K562 (cell line): ENCODE results near the gene LSM14B. TPM values are rescaled to one million over a fixed set of nuclear protein-coding genes. Genes with fewer than 3 reads are reported as not detected.
A peak's percentile ranks its signal among the peaks of the same experiment; 100 is the strongest.

Experiments
- EP400 ChIP-seq: fragments of 450-650 bp; IDR thresholded peaks from 2 replicates; pipeline ENCODE4 v1.6.1; 2017; ENCODE audit warnings: antibody characterized with exemption, mild to moderate bottlenecking, moderate library complexity
- GABPB1 ChIP-seq: sonication (generic); formaldehyde crosslinking; IDR thresholded peaks from 2 replicates; pipeline ENCODE4 v1.8.0; 2022; ENCODE audit warnings: mild to moderate bottlenecking, missing genetic modification reagents
- HDAC2 ChIP-seq: fragments of 450-650 bp; IDR thresholded peaks from 2 replicates; pipeline ENCODE4 v1.6.1; 2016; ENCODE audit warnings: mild to moderate bottlenecking
- KDM1A ChIP-seq, 2 experiments: fragments of 450-650 bp; IDR thresholded peaks; 2 replicates each; pipeline ENCODE4 v1.6.1; 2016; ENCODE audit warnings: mild to moderate bottlenecking in 2 of 2
- KDM5B ChIP-seq: fragments of 200-600 bp; sonication (generic); IDR thresholded peaks from 2 replicates; pipeline ENCODE4 v1.6.1; 2012; ENCODE audit warnings: low read depth, mild to moderate bottlenecking, moderate library complexity, low read length, control low read depth, inconsistent platforms; ENCODE audit not compliant: insufficient replicate concordance
- MAZ ChIP-seq, 2 experiments: fragments of 450-650 bp in 1 of 2; sonication (generic) in 1 of 2; formaldehyde crosslinking; IDR thresholded peaks in 1 of 2; conservative IDR thresholded peaks in 1 of 2; 2 replicates each; pipeline versions ENCODE4 v1.4.0 to v1.5.0; 2020; ENCODE audit warnings: mild to moderate bottlenecking in 1 of 2, missing genetic modification reagents in 1 of 2
- MTA3 ChIP-seq: fragments of 450-650 bp; formaldehyde crosslinking; IDR thresholded peaks from 2 replicates; pipeline ENCODE4 v1.6.1; 2017; ENCODE audit warnings: mild to moderate bottlenecking, borderline replicate concordance
- NFIC ChIP-seq: fragments of 450-650 bp; IDR thresholded peaks from 2 replicates; pipeline ENCODE4 v1.6.1; 2017; ENCODE audit warnings: mild to moderate bottlenecking, inconsistent platforms
- PHF8 ChIP-seq: fragments of 200-600 bp; sonication (generic); IDR thresholded peaks from 2 replicates; pipeline ENCODE4 v1.6.1; 2012; ENCODE audit warnings: mixed run types, mild to moderate bottlenecking, inconsistent platforms, low read length, moderate library complexity, borderline replicate concordance
- POLR2G ChIP-seq: fragments of 200-400 bp; formaldehyde crosslinking; IDR thresholded peaks from 2 replicates; pipeline ENCODE4 v1.6.1; 2017; ENCODE audit warnings: low read depth, mild to moderate bottlenecking, antibody characterized with exemption, low read length, moderate library complexity
- POU5F1 ChIP-seq: fragments of 150-350 bp; IDR thresholded peaks from 2 replicates; pipeline ENCODE4 v1.6.1; 2014; ENCODE audit warnings: borderline replicate concordance, low read length, low read depth, mild to moderate bottlenecking; ENCODE audit not compliant: partially characterized antibody
- SRF ChIP-seq, 2 experiments: fragments of 250-450, 450-650 bp in 1 of 2; sonication (Bioruptor Pico) in 1 of 2; sonication (generic) in 1 of 2; formaldehyde crosslinking; IDR thresholded peaks; 2 replicates each; pipeline versions ENCODE4 v1.5.0 to v1.5.1; 2020 to 2022; ENCODE audit warnings: mild to moderate bottlenecking in 1 of 2, missing genetic modification reagents in 1 of 2
- STAT6 ChIP-seq: sonication (generic); formaldehyde crosslinking; IDR thresholded peaks from 2 replicates; pipeline ENCODE4 v1.8.1; 2023; ENCODE audit warnings: mild to moderate bottlenecking, missing genetic modification reagents
- TEAD1 ChIP-seq, 2 experiments: fragments of 450-650 bp in 1 of 2; sonication (generic) in 1 of 2; formaldehyde crosslinking; IDR thresholded peaks; 2 replicates each; pipeline versions ENCODE4 v1.4.0 to v1.8.0; 2020 to 2022; ENCODE audit warnings: mild to moderate bottlenecking in 2 of 2, missing genetic modification reagents in 1 of 2
- ZFX ChIP-seq: sonication (generic); formaldehyde crosslinking; IDR thresholded peaks from 2 replicates; pipeline ENCODE4 v1.8.0; 2022; ENCODE audit warnings: mild to moderate bottlenecking, missing genetic modification reagents, moderate library complexity
- ZNF263 ChIP-seq: sonication (generic); formaldehyde crosslinking; IDR thresholded peaks from 2 replicates; pipeline ENCODE4 v1.8.0; 2022; ENCODE audit warnings: mild to moderate bottlenecking, missing genetic modification reagents, borderline replicate concordance
- ZNF395 ChIP-seq: fragments of 200-800 bp; sonication (Bioruptor generic); IDR thresholded peaks from 2 replicates; pipeline ENCODE4 v1.6.1; 2017; ENCODE audit warnings: missing genetic modification characterization, missing compliant biosample characterization
- ZNF584 ChIP-seq: fragments of 200-800 bp; sonication (Bioruptor generic); IDR thresholded peaks from 2 replicates; pipeline ENCODE4 v1.6.1; 2016; ENCODE audit warnings: low read depth, mild to moderate bottlenecking, missing genetic modification characterization, missing compliant biosample characterization
- ZNF740 ChIP-seq, 3 experiments: fragments of 200-800 bp in 1 of 3; sonication (Bioruptor generic) in 1 of 3; sonication (generic) in 1 of 3; formaldehyde crosslinking in 1 of 3; IDR thresholded peaks; 2 replicates each; pipeline versions ENCODE4 v1.6.1 to v1.8.0; 2016 to 2022; ENCODE audit warnings: mild to moderate bottlenecking in 2 of 3, missing compliant biosample characterization in 2 of 3, missing genetic modification characterization in 2 of 3, missing genetic modification reagents in 1 of 3
- polyA plus RNA-seq, 8 experiments: library from polyadenylated mRNA; depleted of rRNA in 4 of 8; stranded (reverse) in 5 of 8; unstranded in 3 of 8; fragments of >200 nt; fragmentation: Nextera tagmentation in 2 of 8; fragmentation: Illumina TruSeq in 1 of 8; extraction: Ambion mirVana in 2 of 8; extraction: Trizol in 1 of 8; gene quantifications; 2 replicates each; pipeline versions ENCODE4 v1.2.1 to v1.2.3, GENCODE V29; 2011 to 2014; ENCODE audit warnings: inconsistent platforms in 1 of 8, missing spikeins in 1 of 8
- total RNA-seq, 7 experiments: library from RNA; depleted of rRNA in 6 of 7; stranded (reverse); fragments of >200 nt in 6 of 7; fragmentation: Illumina TruSeq in 2 of 7; extraction: Trizol in 2 of 7; gene quantifications; 2 replicates each; pipeline versions ENCODE4 v1.2.1 to v1.2.3, GENCODE V29; 2011 to 2021; ENCODE audit warnings: low replicate concordance in 1 of 7

Gene LSM14B
- total and polyA plus RNA-seq, 9 of the 15 experiments (the other 6 are each of a cell fraction or from before 2014, with no cell fraction given), result 0.66 to 36.0 (median 20.2) TPM

- TF ChIP-seq ZNF740 (CRISPR knock-in tag; IDR thresholded peaks at IDR 0.05) (no peak), ZNF740 (tag; IDR thresholded peaks at IDR 0.05) (0 out of 4 replicates have a peak, but pooled peaks of 1 of the 2 experiments have one; percentile 38), PHF8 (peak; percentile 46; the same call in 1 of the 2 replicates), POU5F1 (no peak), MAZ (CRISPR knock-in tag; conservative IDR thresholded peaks at IDR 0.05 in 1 of 2, IDR thresholded peaks at IDR 0.05 in 1 of 2) (0 out of 4 replicates have a peak, but pooled peaks of 1 of the 2 experiments have one; percentile 14), GABPB1 (CRISPR knock-in tag) (0 out of 2 replicates have a peak, but pooled peaks have one; percentile 10), EP400 (peak; percentile 62; the same call in 1 of the 2 replicates), KDM5B (peak; percentile 37), POLR2G (peak; percentile 87), NFIC (0 out of 2 replicates have a peak, but pooled peaks have one; percentile 5), STAT6 (CRISPR knock-in tag) (no peak), HDAC2 (peak; percentile 52; the same call in 1 of the 2 replicates), ZFX (CRISPR knock-in tag) (peak; percentile 76), ZNF584 (CRISPR knock-in tag) (no peak), KDM1A (IDR thresholded peaks at IDR 0.05) (peak; percentile 24 to 76; a peak in 3 of 4 replicates), ZNF395 (CRISPR knock-in tag) (0 out of 2 replicates have a peak, but pooled peaks have one; percentile 48), TEAD1 (CRISPR knock-in tag; IDR thresholded peaks at IDR 0.05) (0 out of 4 replicates have a peak, but pooled peaks of 1 of the 2 experiments have one; percentile 4), ZNF263 (CRISPR knock-in tag) (0 out of 2 replicates have a peak, but pooled peaks have one; percentile 45), SRF (CRISPR knock-in tag; IDR thresholded peaks at IDR 0.05) (peak in 1 of 2 experiments; percentile 19; a peak in 1 of 4 replicates), MTA3 (0 out of 2 replicates have a peak, but pooled peaks have one; percentile 4)
Observed at GRCh38 chr20:62120990-62121775, 1.1 kb upstream of the LSM14B start (continued).
